Sciatic nerve (tissue), 2 donors: ENCODE results near the gene RIMBP2. TPM values are rescaled to one million over a fixed set of nuclear protein-coding genes. Genes with fewer than 3 reads are reported as not detected.

ENCODE experiments used
- ATAC-seq: fragments of 200-7000 bp; cut with Tn5 transposase; one replicate; pipeline ENCODE4 v1.9.1; 2020; ENCODE audit warnings: mild to moderate bottlenecking, moderate library complexity
- DNase-seq: peaks from one replicate; pipeline ENCODE4 v3.0.0-alpha.2; 2020; ENCODE audit warnings: low spot score
- intact Hi-C: fragments of 100-400 bp; cut with DNase I; formaldehyde crosslinking; loops from one replicate; pipeline ENCODE4 v1.14.2; 2022
- total RNA-seq: library from RNA; stranded (reverse); fragmentation: NEBNext Ultra II Directional; extraction: Animal tissue kit (Norgen Biotek cat#: 25700); gene quantifications from one replicate; pipeline ENCODE4 v1.2.1, GENCODE V29; 2021
- donor health status: DM: no; HTN: no; CAD: no.
- donor health status: DM: no; HTN: no; CAD: no.

RIMBP2 gene
- total RNA-seq, 1 donor from 2014 or later = 1.6 TPM

DNA sequence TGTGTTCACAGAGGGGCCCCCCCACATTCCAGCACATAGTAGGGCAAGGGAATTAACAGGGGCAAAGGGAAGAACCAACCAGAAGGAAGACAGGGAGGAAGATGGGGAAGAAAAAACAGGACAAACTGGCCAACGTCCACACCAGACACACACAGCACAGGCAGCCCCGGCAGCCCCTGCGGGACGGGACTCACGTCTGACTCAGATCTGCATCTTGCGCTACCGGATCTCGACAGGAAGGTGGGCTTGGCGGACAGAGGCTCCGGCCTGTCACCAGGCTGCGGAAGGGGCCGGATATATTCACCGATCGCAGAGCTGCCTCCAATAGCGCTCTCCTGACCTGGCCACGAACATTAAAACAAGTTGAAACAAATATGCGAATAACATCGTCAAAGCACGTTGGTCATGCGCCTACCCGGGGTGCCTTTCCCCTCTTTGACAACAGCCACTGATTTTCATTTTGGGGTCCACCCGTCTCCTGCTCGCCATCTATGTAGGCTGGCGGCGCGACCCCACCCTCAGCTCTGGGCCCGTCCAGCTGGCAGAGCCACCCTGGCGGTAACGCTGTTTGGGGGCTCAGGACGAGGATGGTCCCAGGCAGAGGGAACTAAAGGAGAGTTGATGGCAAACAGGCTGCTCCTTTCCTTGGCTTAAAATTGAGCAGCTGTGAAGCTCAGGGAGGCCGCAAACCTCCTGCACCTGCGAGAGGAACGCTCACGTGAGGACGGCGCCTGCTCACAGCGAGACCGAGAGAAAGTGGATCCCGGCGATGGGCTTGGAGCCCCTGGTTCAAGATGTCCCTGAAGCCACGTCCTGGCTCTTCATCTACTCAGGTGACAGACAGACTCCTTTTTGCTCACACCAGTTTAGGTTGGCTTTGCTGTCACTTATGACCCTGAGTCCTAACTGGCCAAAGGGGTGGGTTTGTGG lies 264.8 kb downstream of the RIMBP2 start:
- DNase-seq = no peak
- intact Hi-C loops = loop anchor here (5.0 kb wide), 1 partner anchor 261 kb away; no protein-coding TSS in a partner anchor
- ATAC-seq = no peak

- ATAC-seq (no peak), DNase-seq (no peak)
- intact Hi-C loops = no loop called here
These were observed 266.8 kb downstream of the RIMBP2 start for GRCh38 chr12:130449291-130449690.

DNA sequence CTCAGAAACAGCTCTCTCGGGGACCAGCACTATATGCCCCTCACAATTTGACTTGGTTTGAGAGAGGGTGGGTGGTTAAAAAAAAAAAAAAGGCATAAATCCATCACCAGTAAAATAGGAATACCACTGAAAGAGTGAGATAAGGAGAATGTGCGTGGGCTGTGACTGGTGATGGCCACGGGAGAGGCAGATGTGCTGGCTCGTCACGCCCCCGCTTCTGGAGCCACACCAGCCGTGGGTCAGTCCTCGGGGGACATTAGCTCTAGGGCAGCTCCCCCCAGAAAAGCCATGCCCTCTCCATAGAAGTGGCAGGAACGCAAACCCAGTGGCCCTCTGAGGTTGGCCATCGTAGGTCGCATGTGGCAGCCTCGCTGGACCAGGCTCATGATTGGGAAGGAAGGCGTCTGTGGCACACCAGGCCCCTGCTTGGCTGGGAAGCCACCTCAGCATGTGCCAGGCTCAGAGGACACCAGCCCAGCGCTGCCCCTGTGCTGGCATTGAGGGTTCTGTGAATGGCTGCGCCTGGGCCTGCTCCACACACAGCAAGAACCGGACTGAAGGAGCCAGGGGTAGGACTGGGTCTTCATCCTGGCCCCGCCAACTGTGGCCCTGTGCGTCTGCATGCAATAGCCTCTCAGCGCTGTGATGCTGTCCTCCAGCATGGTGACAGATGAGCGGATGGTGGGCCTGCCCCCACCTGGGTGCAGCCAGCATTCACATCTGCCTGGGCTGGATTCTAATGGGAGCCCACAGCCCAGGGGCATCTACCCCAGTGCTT lies 267.9 kb downstream of the RIMBP2 start:
- DNase-seq = no peak
- no peak for ATAC-seq
- intact Hi-C loops = no loop called here

DNA sequence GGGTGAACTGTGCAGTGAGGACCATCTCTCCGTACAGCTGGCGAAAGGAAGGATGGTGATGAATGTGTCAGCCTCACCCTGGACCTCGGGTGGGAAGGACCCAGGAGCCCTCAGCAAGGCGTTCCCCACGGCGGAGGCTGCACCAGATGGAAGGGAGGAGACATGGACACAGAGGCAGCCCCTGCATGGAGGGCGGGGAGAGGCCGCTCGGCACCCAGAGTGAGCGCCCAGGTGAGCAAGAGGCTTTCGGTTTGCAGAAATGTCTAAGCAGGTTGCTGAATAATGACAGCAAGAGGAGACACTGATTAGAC lies 268.5 kb downstream of the RIMBP2 start:
- DNase-seq (no peak), ATAC-seq (peak; percentile 15)
- intact Hi-C loops = no loop called here

DNA sequence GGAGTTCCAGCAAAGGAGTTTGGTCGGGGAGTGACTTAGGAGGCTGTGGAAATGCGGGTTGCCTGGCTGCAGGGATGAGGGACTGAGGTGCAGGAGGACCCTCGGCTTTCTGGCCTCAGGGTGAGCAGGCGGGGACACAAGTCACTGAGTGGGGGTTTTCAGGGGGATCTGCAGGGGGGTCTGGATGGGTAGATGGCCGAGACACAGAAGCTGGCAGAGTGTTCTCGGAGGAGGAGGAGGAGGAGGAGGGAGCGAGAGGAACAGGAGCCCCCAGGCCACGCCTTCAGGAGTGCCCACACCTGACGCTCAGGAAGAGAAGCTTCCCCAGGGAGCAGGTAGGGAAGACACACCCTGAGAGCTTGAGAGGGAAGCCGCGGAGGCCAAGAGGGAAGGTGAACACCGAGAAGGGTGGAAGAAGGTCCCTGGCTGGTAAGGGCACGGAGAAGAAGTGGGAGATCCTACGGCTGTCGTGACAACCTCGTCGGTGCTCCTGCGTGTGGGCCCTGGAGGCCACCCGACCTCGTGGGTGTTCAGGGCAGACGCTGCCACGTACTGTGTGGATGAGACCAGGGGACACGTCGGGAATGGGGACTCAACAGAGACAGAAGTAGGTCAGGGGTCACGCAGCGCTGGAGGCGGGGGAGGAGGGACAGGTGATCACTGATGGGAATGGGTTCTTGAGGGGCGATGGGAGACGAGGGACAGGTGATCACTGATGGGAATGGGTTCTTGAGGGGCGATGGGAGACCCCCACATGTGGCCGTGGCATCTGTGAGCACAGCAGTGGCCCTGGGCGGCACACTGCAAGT lies 269.0 kb downstream of the RIMBP2 start:
- ATAC-seq (no peak), DNase-seq (no peak)
- intact Hi-C loops = no loop called here

- ATAC-seq (no peak), DNase-seq (no peak)
- intact Hi-C loops = no loop called here
These were observed 271.1 kb downstream of the RIMBP2 start for GRCh38 chr12:130444986-130445385.

- intact Hi-C loops = no loop called here
- DNase-seq = no peak
- no peak for ATAC-seq
These were observed 272.0 kb downstream of the RIMBP2 start for GRCh38 chr12:130444061-130444460.

- DNase-seq = no peak
- ATAC-seq = no peak
- intact Hi-C loops = no loop called here
These were observed 274.0 kb downstream of the RIMBP2 start for GRCh38 chr12:130441771-130442760.

DNA sequence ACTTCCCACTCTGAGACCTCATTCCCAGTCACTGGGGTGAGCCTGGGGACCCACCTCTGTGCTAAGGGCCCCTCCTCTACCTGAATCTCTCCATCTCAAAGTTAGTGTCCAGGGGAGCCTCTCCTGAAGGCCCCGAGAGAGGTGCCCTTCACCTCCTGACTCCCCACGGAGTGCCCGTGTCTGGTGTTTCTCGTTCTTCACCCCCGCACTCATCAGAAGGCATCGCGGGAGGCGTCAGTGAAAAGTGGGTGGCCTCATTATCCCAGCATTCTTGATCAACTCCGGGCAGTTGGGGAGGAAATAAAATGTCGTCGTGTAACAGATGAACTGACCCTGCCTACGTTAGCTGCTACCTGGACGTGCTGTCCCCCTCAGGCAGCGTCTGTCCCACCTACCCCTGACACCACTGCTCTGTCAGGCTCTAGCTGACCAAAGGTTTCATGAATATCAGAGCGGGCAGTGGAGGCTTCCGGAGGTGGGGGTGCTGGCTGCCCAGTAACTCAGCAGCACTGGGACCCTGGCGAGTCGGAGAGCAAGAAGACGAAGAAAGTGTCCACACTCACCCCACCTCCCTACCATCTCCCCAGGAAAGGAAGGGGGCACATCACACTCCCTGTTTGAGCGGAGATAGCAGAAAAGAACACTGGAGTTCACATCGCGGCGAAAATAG lies 275.6 kb downstream of the RIMBP2 start:
- intact Hi-C loops = no loop called here
- no peak for ATAC-seq
- no peak for DNase-seq

DNA sequence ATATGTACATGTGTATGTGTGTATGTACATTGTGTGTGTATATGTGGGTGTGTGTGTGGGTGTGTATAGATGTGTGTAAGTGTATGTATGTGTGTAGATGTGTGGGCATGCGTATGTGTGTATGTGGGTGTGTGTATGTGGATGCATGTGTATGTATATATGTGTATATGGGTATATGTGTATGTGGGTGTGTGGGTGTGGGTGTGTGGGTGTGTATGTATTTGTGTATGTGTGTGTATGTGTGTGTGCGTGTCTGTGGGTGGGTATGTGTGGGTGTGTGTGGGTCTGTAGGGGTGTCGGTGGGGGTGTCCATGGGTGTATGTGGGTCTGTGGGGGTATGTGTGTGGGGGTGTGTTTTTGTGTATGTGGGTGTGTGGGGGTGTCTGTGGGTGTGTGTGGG lies 276.8 kb downstream of the RIMBP2 start:
- peak; percentile 12 for DNase-seq
- ATAC-seq = no peak
- intact Hi-C loops = no loop called here

DNA sequence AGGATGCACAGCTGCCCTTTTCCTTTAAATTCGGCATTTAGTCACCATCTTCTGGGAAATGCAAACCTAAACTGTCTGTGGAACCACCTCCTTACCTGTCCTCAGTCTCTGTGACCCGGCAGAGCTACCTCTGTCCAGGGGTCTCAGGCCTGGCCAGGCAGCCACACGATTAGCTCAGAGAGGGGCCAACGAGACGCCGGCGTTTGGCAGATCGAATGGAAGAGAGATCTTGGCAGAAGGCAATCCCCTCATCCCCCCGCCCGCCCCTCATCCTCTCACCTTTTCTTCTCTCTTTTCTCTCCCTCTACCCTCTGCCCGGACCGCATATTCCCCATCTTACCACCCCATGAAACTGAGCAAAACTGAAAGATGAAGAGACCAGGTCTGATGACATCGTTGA lies 277.4 kb downstream of the RIMBP2 start:
- intact Hi-C loops = no loop called here
- ATAC-seq = no peak
- peak; percentile 42 for DNase-seq

GRCh38 chr12:130438243-130438620 lies 277.9 kb downstream of the RIMBP2 start:
- intact Hi-C loops = no loop called here
- ATAC-seq = no peak
- peak; percentile 41 for DNase-seq

DNA sequence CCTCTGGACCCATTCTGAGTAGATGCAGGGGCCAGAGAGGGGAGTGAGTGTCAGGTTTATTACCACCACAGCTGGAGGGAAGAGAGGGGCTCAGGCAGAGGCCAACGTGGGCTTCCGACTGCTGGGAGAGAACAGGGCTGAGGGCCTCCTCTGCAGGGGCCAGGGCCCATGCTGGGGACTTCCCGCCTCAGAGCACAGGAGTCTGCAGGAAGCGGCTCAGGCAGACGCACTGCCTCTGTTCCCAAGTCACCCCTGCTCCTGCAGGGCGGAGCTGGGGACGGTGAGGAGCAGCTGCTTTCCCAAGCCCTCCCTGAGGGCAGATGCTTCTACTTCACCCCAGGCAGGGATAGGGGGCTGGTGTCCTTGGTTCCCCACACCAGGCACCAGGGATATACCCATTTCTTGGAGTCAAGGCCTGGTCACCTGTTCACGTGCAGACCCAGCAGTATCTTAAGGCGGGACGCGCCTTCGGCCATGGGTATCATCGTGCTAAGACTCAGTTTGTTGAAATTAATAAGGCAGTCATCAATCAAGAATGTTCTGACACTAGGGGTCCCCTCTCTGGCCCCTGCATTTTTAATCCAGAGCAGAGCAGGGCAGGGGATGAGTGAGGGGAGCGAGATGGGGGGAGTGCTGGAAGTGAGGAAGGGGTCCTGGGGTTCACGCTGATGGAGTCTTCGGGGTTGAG lies 278.4 kb downstream of the RIMBP2 start:
- intact Hi-C loops = no loop called here
- ATAC-seq (no peak), DNase-seq (peak; percentile 36)

GRCh38 chr12:130436741-130437501 lies 279.2 kb downstream of the RIMBP2 start:
- DNase-seq (peak; percentile 53), ATAC-seq (no peak)

GRCh38 chr12:130435826-130436225 lies 280.3 kb downstream of the RIMBP2 start:
- DNase-seq = peak; percentile 42
- intact Hi-C loops = no loop called here

More at GRCh38 chr12:130436741-130437501, 279.2 kb downstream of the RIMBP2 start:
- intact Hi-C loops = no loop called here

DNA sequence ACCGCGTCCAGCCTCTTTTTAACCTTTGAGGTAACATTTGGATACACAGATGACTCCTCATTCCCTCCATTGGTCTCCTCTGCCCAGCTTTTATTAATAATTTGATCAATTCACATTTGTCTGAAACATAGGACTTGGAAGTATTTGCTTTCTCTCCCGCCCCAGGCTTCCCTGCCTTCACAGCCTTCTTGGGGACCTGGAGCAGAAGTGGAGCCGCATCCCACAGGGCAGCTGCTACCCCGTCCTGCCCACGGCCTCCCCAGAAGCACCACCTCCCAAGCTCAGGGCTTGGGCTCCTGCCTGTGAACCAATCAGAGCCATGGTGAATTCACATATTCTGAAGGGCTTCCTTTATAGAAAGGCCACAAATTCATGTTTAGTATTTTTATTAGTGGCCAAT lies 280.8 kb downstream of the RIMBP2 start:
- DNase-seq (peak; percentile 21), ATAC-seq (no peak)
- intact Hi-C loops = no loop called here

More at GRCh38 chr12:130435826-130436225, 280.3 kb downstream of the RIMBP2 start:
- ATAC-seq = no peak
